Stimulated activated CD8-positive, alpha-beta memory T cell treated with anti-CD3 and anti-CD28 coated beads, Interleukin-2, amount 100 ng/mL, for 48 hours (primary cell): ENCODE results near the gene PBX1.

ENCODE experiments used
- DNase-seq, 2 donors: peaks; one replicate each; pipeline ENCODE4 v3.0.0-alpha.2; 2020; ENCODE audit warnings: low read depth in 2 of 2

PBX1 gene

GRCh38 chr1:164720440-164721227 lies 161.7 kb downstream of the PBX1 start:
- no peak for DNase-seq

GRCh38 chr1:164721228-164721496 lies 162.2 kb downstream of the PBX1 start:
- no peak for DNase-seq

GRCh38 chr1:164723296-164723798 lies 164.4 kb downstream of the PBX1 start:
- DNase-seq = no peak

- no peak for DNase-seq
Observed at GRCh38 chr1:164725401-164725800, 166.4 kb downstream of the PBX1 start.

GRCh38 chr1:164726235-164726634 lies 167.3 kb downstream of the PBX1 start:
- no peak for DNase-seq

- no peak for DNase-seq
Observed at GRCh38 chr1:164728719-164729118, 169.7 kb downstream of the PBX1 start.

GRCh38 chr1:164731161-164731876 lies 172.3 kb downstream of the PBX1 start:
- DNase-seq = no peak

- DNase-seq = no peak
Observed at GRCh38 chr1:164733070-164733469, 174.1 kb downstream of the PBX1 start.

- no peak for DNase-seq
Observed at GRCh38 chr1:164733734-164734133, 174.8 kb downstream of the PBX1 start.

- no peak for DNase-seq
Observed at GRCh38 chr1:164735315-164736052, 176.5 kb downstream of the PBX1 start.

GRCh38 chr1:164736137-164736536 lies 177.2 kb downstream of the PBX1 start:
- no peak for DNase-seq

GRCh38 chr1:164739189-164739588 lies 180.2 kb downstream of the PBX1 start:
- DNase-seq = no peak

GRCh38 chr1:164740000-164740526 lies 181.1 kb downstream of the PBX1 start:
- no peak for DNase-seq

- no peak for DNase-seq
Observed at GRCh38 chr1:164742745-164743144, 183.8 kb downstream of the PBX1 start.

- DNase-seq = no peak
Observed at GRCh38 chr1:164743976-164744375, 185.0 kb downstream of the PBX1 start.

- no peak for DNase-seq
Observed at GRCh38 chr1:164745736-164746135, 186.8 kb downstream of the PBX1 start.

GRCh38 chr1:164746632-164747031 lies 187.6 kb downstream of the PBX1 start:
- no peak for DNase-seq

- DNase-seq = no peak
Observed at GRCh38 chr1:164748253-164748899, 189.4 kb downstream of the PBX1 start.

GRCh38 chr1:164753521-164754077 lies 194.6 kb downstream of the PBX1 start:
- no peak for DNase-seq

- DNase-seq = no peak
Observed at GRCh38 chr1:164754088-164754600, 195.2 kb downstream of the PBX1 start.

GRCh38 chr1:164755690-164756089 lies 196.7 kb downstream of the PBX1 start:
- DNase-seq = no peak
